Loucy (cell line): Measurements from ENCODE around the gene EXD3.

Source experiments
- H2AFZ ChIP-seq: fragments of 200-600 bp; sonication (generic); 2 replicates; pipeline ENCODE4 v1.6.0; 2016; ENCODE audit warnings: antibody characterized with exemption, mild to moderate bottlenecking, low read length, moderate library complexity
- H3F3A ChIP-seq: fragments of 200-600 bp; 2 replicates; pipeline ENCODE4 v1.6.0; 2016; ENCODE audit warnings: antibody characterized with exemption, low read depth, mild to moderate bottlenecking
- H3K27me3 ChIP-seq: fragments of 200-600 bp; sonication (generic); 2 replicates; pipeline ENCODE4 v1.6.1; 2014; ENCODE audit warnings: low read length, mild to moderate bottlenecking; ENCODE audit not compliant: insufficient read depth, poor library complexity, severe bottlenecking
- H3K36me3 ChIP-seq: fragments of 200-600 bp; sonication (generic); 2 replicates; pipeline ENCODE4 v1.6.1; 2016; ENCODE audit warnings: low read length; ENCODE audit not compliant: insufficient read depth
- H3K4me1 ChIP-seq: fragments of 200-600 bp; sonication (generic); 2 replicates; pipeline ENCODE4 v1.5.1; 2014; ENCODE audit warnings: low read length, mild to moderate bottlenecking; ENCODE audit not compliant: insufficient read depth, poor library complexity, severe bottlenecking
- H3K4me2 ChIP-seq: fragments of 200-600 bp; sonication (generic); 2 replicates; pipeline ENCODE4 v1.6.0; 2014; ENCODE audit warnings: antibody characterized with exemption, low read length, low read depth, mild to moderate bottlenecking; ENCODE audit not compliant: poor library complexity, severe bottlenecking
- H3K4me3 ChIP-seq: fragments of 200-600 bp; sonication (generic); 2 replicates; pipeline ENCODE4 v1.5.1; 2014; ENCODE audit warnings: low read length, mild to moderate bottlenecking, mixed read lengths; ENCODE audit not compliant: poor library complexity, severe bottlenecking
- H3K79me2 ChIP-seq: fragments of 200-600 bp; sonication (generic); 2 replicates; pipeline ENCODE4 v1.6.1; 2014; ENCODE audit warnings: low read length; ENCODE audit not compliant: insufficient read depth
- H3K9ac ChIP-seq: fragments of 200-600 bp; sonication (generic); 2 replicates; pipeline ENCODE4 v1.6.0; 2014; ENCODE audit warnings: mild to moderate bottlenecking, low read depth, low read length, moderate library complexity; ENCODE audit not compliant: poor library complexity, severe bottlenecking
- H3K9me2 ChIP-seq: fragments of 200-600 bp; sonication (generic); replicated peaks from 2 replicates; pipeline ENCODE4 v1.6.1; 2016; ENCODE audit warnings: low read depth, low read length, mixed read lengths
- H3K9me3 ChIP-seq: fragments of 200-600 bp; sonication (generic); 2 replicates; pipeline ENCODE4 v1.6.1; 2014; ENCODE audit warnings: mild to moderate bottlenecking, antibody characterized with exemption, low read length, low read depth; ENCODE audit not compliant: insufficient read depth
- H4K20me1 ChIP-seq: fragments of 200-600 bp; sonication (generic); 2 replicates; pipeline ENCODE4 v1.6.0; 2014; ENCODE audit warnings: antibody characterized with exemption, low read length, mild to moderate bottlenecking; ENCODE audit not compliant: insufficient read depth, poor library complexity, severe bottlenecking
- CTCF ChIP-seq: fragments of 200-600 bp; sonication (generic); conservative IDR thresholded peaks from 2 replicates; pipeline ENCODE4 v1.5.1; 2014; ENCODE audit warnings: mild to moderate bottlenecking, antibody characterized with exemption, low read length
- EZH2phosphoT487 ChIP-seq: fragments of 200-600 bp; IDR thresholded peaks from 2 replicates; pipeline ENCODE4 v1.6.1; 2018; ENCODE audit warnings: antibody characterized with exemption, mild to moderate bottlenecking, moderate library complexity, borderline replicate concordance

Gene EXD3

GRCh38 chr9:137305060-137305797 is 117.7 kb downstream of the EXD3 start:
- H2AFZ ChIP-seq: no peak overlapping the region
- H3K9me2 ChIP-seq: no peaks in the 10 kb centered on the region
- no peaks in the 10 kb centered on the region for H3F3A ChIP-seq
- H3K79me2 ChIP-seq: no peaks in the 10 kb centered on the region
- H3K4me1 ChIP-seq: no peaks in the 10 kb centered on the region
- H3K9me3 ChIP-seq: no peaks in the 10 kb centered on the region
- H3K36me3 ChIP-seq: no peaks in the 10 kb centered on the region
- H4K20me1 ChIP-seq: no peaks in the 10 kb centered on the region
- no peak overlapping the region for H3K4me3 ChIP-seq
- no peaks in the 10 kb centered on the region for H3K27me3 ChIP-seq
- H3K4me2 ChIP-seq: no peak overlapping the region
- no peak for TF ChIP-seq CTCF
- no peak for TF ChIP-seq EZH2phosphoT487
- H3K9ac ChIP-seq: no peak overlapping the region

GRCh38 chr9:137304383-137305059 is 118.4 kb downstream of the EXD3 start:
- H4K20me1 ChIP-seq: no peaks in the 10 kb centered on the region
- no peak overlapping the region for H3K4me3 ChIP-seq
- no peak overlapping the region for H3K9ac ChIP-seq
- H3K9me2 ChIP-seq: no peaks in the 10 kb centered on the region
- H2AFZ ChIP-seq: no peak overlapping the region
- no peaks in the 10 kb centered on the region for H3K4me1 ChIP-seq
- TF ChIP-seq EZH2phosphoT487 (no peak), CTCF (no peak)
- H3K79me2 ChIP-seq: no peaks in the 10 kb centered on the region
- no peaks in the 10 kb centered on the region for H3K9me3 ChIP-seq
- no peaks in the 10 kb centered on the region for H3K27me3 ChIP-seq
- H3K4me2 ChIP-seq: no peak overlapping the region
- no peaks in the 10 kb centered on the region for H3K36me3 ChIP-seq
- H3F3A ChIP-seq: no peaks in the 10 kb centered on the region

GRCh38 chr9:137303893-137304382 is 119.0 kb downstream of the EXD3 start:
- Histone ChIP-seq H3K4me1 (no peaks in the 10 kb centered on the region), H3K9me2 (no peaks in the 10 kb centered on the region), H3K9ac (no peak overlapping the region), H3K79me2 (no peaks in the 10 kb centered on the region), H3K36me3 (no peaks in the 10 kb centered on the region), H3K9me3 (no peaks in the 10 kb centered on the region), H3F3A (no peaks in the 10 kb centered on the region), H3K4me3 (no peak overlapping the region), H4K20me1 (no peaks in the 10 kb centered on the region), H2AFZ (no peak overlapping the region), H3K27me3 (no peaks in the 10 kb centered on the region), H3K4me2 (no peak overlapping the region)
- TF ChIP-seq EZH2phosphoT487: no peak
- no peak for TF ChIP-seq CTCF
